ENCODE results near the gene SEMA6B.

DNA sequence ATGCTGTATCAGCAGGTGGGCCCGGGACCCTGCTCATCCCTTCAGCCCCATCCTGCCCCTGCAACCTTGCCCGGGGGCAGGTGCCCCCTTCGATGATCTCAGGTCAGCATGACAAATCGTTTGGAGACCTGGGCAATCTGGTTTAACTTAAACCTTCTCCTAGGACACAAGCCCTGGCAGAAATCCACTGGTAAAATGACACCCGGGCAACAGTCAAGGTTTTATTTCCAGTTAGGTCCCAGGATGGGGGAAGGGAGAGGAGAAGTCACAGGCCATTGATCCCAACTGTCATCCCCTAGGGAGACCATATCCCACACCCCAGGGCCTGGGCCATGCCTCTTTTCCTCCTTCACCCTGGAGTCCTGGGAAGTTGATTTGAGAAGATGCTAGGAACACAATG, 22.7 kb downstream of the SEMA6B start:
- TF ChIP-seq, protein P1, sequence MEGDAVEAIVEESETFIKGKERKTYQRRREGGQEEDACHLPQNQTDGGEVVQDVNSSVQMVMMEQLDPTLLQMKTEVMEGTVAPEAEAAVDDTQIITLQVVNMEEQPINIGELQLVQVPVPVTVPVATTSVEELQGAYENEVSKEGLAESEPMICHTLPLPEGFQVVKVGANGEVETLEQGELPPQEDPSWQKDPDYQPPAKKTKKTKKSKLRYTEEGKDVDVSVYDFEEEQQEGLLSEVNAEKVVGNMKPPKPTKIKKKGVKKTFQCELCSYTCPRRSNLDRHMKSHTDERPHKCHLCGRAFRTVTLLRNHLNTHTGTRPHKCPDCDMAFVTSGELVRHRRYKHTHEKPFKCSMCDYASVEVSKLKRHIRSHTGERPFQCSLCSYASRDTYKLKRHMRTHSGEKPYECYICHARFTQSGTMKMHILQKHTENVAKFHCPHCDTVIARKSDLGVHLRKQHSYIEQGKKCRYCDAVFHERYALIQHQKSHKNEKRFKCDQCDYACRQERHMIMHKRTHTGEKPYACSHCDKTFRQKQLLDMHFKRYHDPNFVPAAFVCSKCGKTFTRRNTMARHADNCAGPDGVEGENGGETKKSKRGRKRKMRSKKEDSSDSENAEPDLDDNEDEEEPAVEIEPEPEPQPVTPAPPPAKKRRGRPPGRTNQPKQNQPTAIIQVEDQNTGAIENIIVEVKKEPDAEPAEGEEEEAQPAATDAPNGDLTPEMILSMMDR (conservative IDR thresholded peaks at IDR 0.05): no peak
- TF ChIP-seq ZFX (IDR thresholded peaks at IDR 0.05): no peak
